WTC11 (cell line): ENCODE data around the gene MFAP3. TPM values are rescaled to one million over a fixed set of nuclear protein-coding genes. Genes with fewer than 3 reads are reported as not detected.
"Not testable (repeated sequence)": the region's sequence is repeated elsewhere in the genome, so short reads cannot be mapped to it uniquely, and the experiment has no call there.

Experiments used
- ATAC-seq: fragments of 200-7000 bp; cut with Tn5 transposase; 2 replicates; pipeline ENCODE4 v1.10.0; 2021; ENCODE audit warnings: mild to moderate bottlenecking, moderate library complexity
- CTCF ChIA-PET: fragments of 300-600 bp; sonication (Branson Sonifier 250); formaldehyde crosslinking; loops from one replicate; lab custom pipeline; 2021; ENCODE audit warnings: antibody characterized with exemption; lab: Charles Lee
- POLR2A ChIA-PET: fragments of 350-600 bp; sonication (Branson Sonifier 250); formaldehyde crosslinking; loops from one replicate; lab custom pipeline; 2021; ENCODE audit warnings: antibody characterized with exemption; lab: Charles Lee
- DNase-seq: peaks from one replicate; pipeline ENCODE4 v3.0.0; 2021; ENCODE audit warnings: low spot score
- H3K27ac Mint-ChIP-seq: 2 replicates; pipeline ENCODE4 v1.8.0; 2021; ENCODE audit warnings: mixed read lengths
- H3K27me3 Mint-ChIP-seq: 2 replicates; pipeline ENCODE4 v1.8.0; 2021; ENCODE audit warnings: low read depth, mild to moderate bottlenecking, moderate library complexity, mixed read lengths
- H3K36me3 Mint-ChIP-seq: 2 replicates; pipeline ENCODE4 v1.8.0; 2021; ENCODE audit warnings: mixed read lengths
- H3K4me1 Mint-ChIP-seq: 2 replicates; pipeline ENCODE4 v1.8.0; 2022; ENCODE audit warnings: mixed read lengths
- H3K4me3 Mint-ChIP-seq: 2 replicates; pipeline ENCODE4 v1.8.0; 2021; ENCODE audit warnings: mild to moderate bottlenecking, moderate library complexity, mixed read lengths
- H3K9me3 Mint-ChIP-seq: 2 replicates; pipeline ENCODE4 v1.8.0; 2021; ENCODE audit warnings: mixed read lengths
- ATF6 ChIP-seq: sonication (generic); formaldehyde crosslinking; IDR thresholded peaks from 2 replicates; pipeline ENCODE4 v1.8.1; 2023; ENCODE audit warnings: mild to moderate bottlenecking, missing genetic modification reagents
- CBFB ChIP-seq: sonication (generic); formaldehyde crosslinking; IDR thresholded peaks from 2 replicates; pipeline ENCODE4 v1.8.1; 2022; ENCODE audit warnings: mild to moderate bottlenecking, low read depth, missing genetic modification reagents
- CDX4 ChIP-seq: fragments of 250-450 bp; sonication (Bioruptor Pico); IDR thresholded peaks from 2 replicates; pipeline ENCODE4 v1.9.0; 2021; ENCODE audit warnings: moderate library complexity, mild to moderate bottlenecking, inconsistent platforms, borderline replicate concordance
- CTCF ChIP-seq: fragments of 200-600 bp; IDR thresholded peaks from 2 replicates; pipeline ENCODE4 v1.8.0; 2022; ENCODE audit warnings: antibody characterized with exemption
- E2F1 ChIP-seq: sonication (generic); formaldehyde crosslinking; IDR thresholded peaks from 2 replicates; pipeline ENCODE4 v1.8.0; 2022; ENCODE audit warnings: mild to moderate bottlenecking, missing genetic modification reagents
- FOXJ3 ChIP-seq: sonication (generic); formaldehyde crosslinking; IDR thresholded peaks from 2 replicates; pipeline ENCODE4 v1.9.0; 2021; ENCODE audit warnings: missing genetic modification reagents, mild to moderate bottlenecking, borderline replicate concordance
- FOXP1 ChIP-seq: sonication (generic); formaldehyde crosslinking; IDR thresholded peaks from 2 replicates; pipeline ENCODE4 v1.8.0; 2022; ENCODE audit warnings: missing genetic modification reagents, mild to moderate bottlenecking, moderate library complexity, borderline replicate concordance
- GTF2I ChIP-seq: fragments of 250-450 bp; sonication (Bioruptor Pico); conservative IDR thresholded peaks from 2 replicates; pipeline ENCODE4 v1.4.0; 2021; ENCODE audit warnings: mild to moderate bottlenecking
- IRF1 ChIP-seq: sonication (generic); formaldehyde crosslinking; IDR thresholded peaks from 2 replicates; pipeline ENCODE4 v1.8.0; 2023; ENCODE audit warnings: missing genetic modification reagents
- PRDM15 ChIP-seq: sonication (generic); formaldehyde crosslinking; IDR thresholded peaks from 2 replicates; pipeline ENCODE4 v1.8.0; 2022; ENCODE audit warnings: missing genetic modification reagents
- USF1 ChIP-seq: sonication (generic); formaldehyde crosslinking; IDR thresholded peaks from 2 replicates; pipeline ENCODE4 v1.8.0; 2022; ENCODE audit warnings: mild to moderate bottlenecking, missing genetic modification reagents
- ZNF281 ChIP-seq: sonication (generic); formaldehyde crosslinking; IDR thresholded peaks from 2 replicates; pipeline ENCODE4 v1.8.0; 2023; ENCODE audit warnings: mild to moderate bottlenecking, missing genetic modification reagents
- ZNF396 ChIP-seq: fragments of 250-450 bp; sonication (Bioruptor Pico); IDR thresholded peaks from 2 replicates; pipeline ENCODE4 v1.8.0; 2021; ENCODE audit warnings: mild to moderate bottlenecking, moderate library complexity, borderline replicate concordance
- ZNF671 ChIP-seq: fragments of 250-450 bp; sonication (Bioruptor Pico); IDR thresholded peaks from 2 replicates; pipeline ENCODE4 v1.8.0; 2021; ENCODE audit warnings: mild to moderate bottlenecking
- total RNA-seq: library from RNA; stranded (reverse); gene quantifications from 3 replicates; pipeline ENCODE4 v1.2.3, GENCODE V29; 2021

Gene MFAP3
- total RNA-seq, 1 experiment from 2014 or later: 20.0 TPM

- ATAC-seq: not testable (repeated sequence)
These were observed 31.1 kb downstream of the MFAP3 start for GRCh38 chr5:154069854-154070253.

GRCh38 chr5:154071799-154072413, 33.1 kb downstream of the MFAP3 start:
- CTCF ChIA-PET: interaction anchor here (0.6 to 2.1 kb wide), 73 partner anchors 8 to 556 kb away, joined by 3 to 84 read pairs (median 5); partner anchors contain the start of genes FAM114A2, GALNT10 and MFAP3
- H3K9me3 Mint-ChIP-seq: peaks cover 9% of the 10 kb centered on the region
- H3K27ac Mint-ChIP-seq: no peak overlapping the region
- no peak for ATAC-seq
- H3K27me3 Mint-ChIP-seq: peaks cover 6% of the 10 kb centered on the region
- H3K36me3 Mint-ChIP-seq: peaks cover 5% of the 10 kb centered on the region
- POLR2A ChIA-PET: interaction anchor here (0.6 to 1.1 kb wide), 2 partner anchors 29 to 100 kb away, joined by 3 read pairs; no protein-coding TSS in a partner anchor
- no peak overlapping the region for H3K4me3 Mint-ChIP-seq
- H3K4me1 Mint-ChIP-seq: peaks cover 10% of the 10 kb centered on the region
- no peak for TF ChIP-seq ATF6
- TF ChIP-seq E2F1 (CRISPR knock-in tag): no peak
- TF ChIP-seq FOXP1: no peak
- TF ChIP-seq USF1: no peak
- no peak for TF ChIP-seq FOXJ3 (CRISPR knock-in tag)
- TF ChIP-seq ZNF671 (CRISPR knock-in tag): no peak
- no peak for TF ChIP-seq CDX4
- DNase-seq: no peak

More at GRCh38 chr5:154069854-154070253, 31.1 kb downstream of the MFAP3 start:
- H3K9me3 Mint-ChIP-seq, H3K36me3 Mint-ChIP-seq, H3K27me3 Mint-ChIP-seq, H3K4me3 Mint-ChIP-seq: not testable (repeated sequence)
- peaks cover 10% of the 10 kb centered on the region for H3K4me1 Mint-ChIP-seq
- POLR2A ChIA-PET: interaction anchor here (0.7 kb wide), 1 partner anchor 347 kb away, joined by 6 read pairs; no protein-coding TSS in a partner anchor
- TF ChIP-seq PRDM15 (CRISPR knock-in tag): 0 out of 2 replicates have a peak, but pooled peaks have one; percentile 11
- TF ChIP-seq, all 79 proteins: peak for 1; not testable (repeated sequence) for 78
- not testable (repeated sequence) for H3K27ac Mint-ChIP-seq, DNase-seq
- CTCF ChIA-PET: interaction anchor here (1.7 to 2.8 kb wide), 3 partner anchors 87 to 127 kb away, joined by 7 to 14 read pairs (median 7); partner anchors contain the start of gene GALNT10

GRCh38 chr5:154072414-154073171, 33.8 kb downstream of the MFAP3 start:
- peaks cover 10% of the 10 kb centered on the region for H3K4me1 Mint-ChIP-seq
- peaks cover 6% of the 10 kb centered on the region for H3K27me3 Mint-ChIP-seq
- H3K4me3 Mint-ChIP-seq: no peak overlapping the region
- no peak overlapping the region for H3K27ac Mint-ChIP-seq
- H3K9me3 Mint-ChIP-seq: peaks cover 9% of the 10 kb centered on the region
- POLR2A ChIA-PET: interaction anchor here (0.6 to 1.1 kb wide), 2 partner anchors 29 to 100 kb away, joined by 3 read pairs; no protein-coding TSS in a partner anchor
- DNase-seq: peak; percentile 87
- H3K36me3 Mint-ChIP-seq: peaks cover 5% of the 10 kb centered on the region
- CTCF ChIA-PET: interaction anchor here (0.6 to 2.1 kb wide), 75 partner anchors 9 to 555 kb away, joined by 3 to 84 read pairs (median 5); partner anchors contain the start of genes FAM114A2, GALNT10 and MFAP3
- peak; percentile 92 for ATAC-seq
- TF ChIP-seq ZNF281 (CRISPR knock-in tag) (no peak), ZNF396 (CRISPR knock-in tag) (no peak), GTF2I (no peak), CTCF (peak; percentile 92), IRF1 (CRISPR knock-in tag) (no peak), CBFB (CRISPR knock-in tag) (no peak), FOXJ3 (CRISPR knock-in tag) (no peak)
